Nephron (organoid): ENCODE measurements around the gene KLHDC9.
A peak's percentile ranks its signal among the peaks of the same experiment; 100 is the strongest.

ENCODE experiments used
- H3K27ac Mint-ChIP-seq, 3 experiments: 2 replicates each; pipeline ENCODE4 v1.8.0; 2020; ENCODE audit warnings: mixed read lengths in 3 of 3, mild to moderate bottlenecking in 2 of 3, moderate library complexity in 1 of 3
- H3K27me3 Mint-ChIP-seq: 2 replicates; pipeline ENCODE4 v1.8.0; 2021; ENCODE audit warnings: low read depth, mild to moderate bottlenecking, moderate library complexity, mixed read lengths
- H3K36me3 Mint-ChIP-seq: 2 replicates; pipeline ENCODE4 v1.8.0; 2020; ENCODE audit warnings: low read depth, mixed read lengths
- H3K4me1 Mint-ChIP-seq: 2 replicates; pipeline ENCODE4 v1.8.0; 2020; ENCODE audit warnings: mixed read lengths
- H3K4me3 Mint-ChIP-seq, 3 experiments: 2 replicates each; pipeline ENCODE4 v1.8.0; 2020; ENCODE audit warnings: mild to moderate bottlenecking in 3 of 3, mixed read lengths in 3 of 3, moderate library complexity in 2 of 3
- H3K9me3 Mint-ChIP-seq: 2 replicates; pipeline ENCODE4 v1.8.0; 2020; ENCODE audit warnings: mixed read lengths
- CTCF ChIP-seq, 3 experiments: fragments of 200-600 bp; sonication (generic); IDR thresholded peaks; one replicate each; pipeline ENCODE4 v1.5.0; 2021; ENCODE audit warnings: antibody characterized with exemption in 3 of 3; ENCODE audit not compliant: unreplicated experiment in 3 of 3

Gene KLHDC9

GRCh38 chr1:161128591-161129420 lies 30.6 kb downstream of the KLHDC9 start:
- Mint-ChIP-seq H3K9me3 (no peaks in the 10 kb centered on the region), H3K36me3 (peaks cover 49% of the 10 kb centered on the region), H3K27me3 (no peaks in the 10 kb centered on the region), H3K4me3 (peak overlapping the region in 1 of 3 experiments; percentile 37), H3K27ac (no peak overlapping the region), H3K4me1 (peaks cover 39% of the 10 kb centered on the region)
- no peak for TF ChIP-seq CTCF (IDR thresholded peaks at IDR 0.05; ENCODE audit: unreplicated experiment in 3 of 3)

- no peaks in the 10 kb centered on the region for H3K9me3 Mint-ChIP-seq
- TF ChIP-seq CTCF (IDR thresholded peaks at IDR 0.05; ENCODE audit: unreplicated experiment in 3 of 3): no peak
- no peak overlapping the region for H3K4me3 Mint-ChIP-seq
- peaks cover 39% of the 10 kb centered on the region for H3K36me3 Mint-ChIP-seq
- peaks cover 39% of the 10 kb centered on the region for H3K4me1 Mint-ChIP-seq
- H3K27me3 Mint-ChIP-seq: no peaks in the 10 kb centered on the region
- H3K27ac Mint-ChIP-seq: peak overlapping the region in 1 of 3 experiments; percentile 99
Observed at GRCh38 chr1:161130266-161130665, 32.1 kb downstream of the KLHDC9 start.

GRCh38 chr1:161131523-161132409 lies 33.6 kb downstream of the KLHDC9 start:
- H3K9me3 Mint-ChIP-seq: no peaks in the 10 kb centered on the region
- no peak for TF ChIP-seq CTCF (IDR thresholded peaks at IDR 0.05; ENCODE audit: unreplicated experiment in 3 of 3)

GRCh38 chr1:161132410-161133219 lies 34.5 kb downstream of the KLHDC9 start, which contains the start of gene DEDD:
DEDD (minus strand) TSS chr1:161132667; CDS start chr1:161124462, 8,205 bp downstream.
- no peaks in the 10 kb centered on the region for H3K9me3 Mint-ChIP-seq
- peaks cover 43% of the 10 kb centered on the region for H3K4me1 Mint-ChIP-seq
- no peaks in the 10 kb centered on the region for H3K27me3 Mint-ChIP-seq
- H3K27ac Mint-ChIP-seq: peak within 1 kb of the TSS in 1 of 3 experiments; percentile 99
- H3K36me3 Mint-ChIP-seq: peaks cover 18% of the 10 kb centered on the region
- TF ChIP-seq CTCF (IDR thresholded peaks at IDR 0.05; ENCODE audit: unreplicated experiment in 3 of 3): no peak
- H3K4me3 Mint-ChIP-seq: no peak within 1 kb of the TSS

More at GRCh38 chr1:161131523-161132409, 33.6 kb downstream of the KLHDC9 start:
- H3K4me3 Mint-ChIP-seq: no peak overlapping the region
- peaks cover 43% of the 10 kb centered on the region for H3K4me1 Mint-ChIP-seq
- peaks cover 27% of the 10 kb centered on the region for H3K36me3 Mint-ChIP-seq
- H3K27me3 Mint-ChIP-seq: no peaks in the 10 kb centered on the region
- H3K27ac Mint-ChIP-seq: peak overlapping the region in 1 of 3 experiments; percentile 99

- peaks cover 12% of the 10 kb centered on the region for H3K36me3 Mint-ChIP-seq
- H3K27me3 Mint-ChIP-seq: no peaks in the 10 kb centered on the region
- H3K9me3 Mint-ChIP-seq: no peaks in the 10 kb centered on the region
- no peak overlapping the region for H3K4me3 Mint-ChIP-seq
- H3K27ac Mint-ChIP-seq: no peak overlapping the region
- TF ChIP-seq CTCF (IDR thresholded peaks at IDR 0.05; ENCODE audit: unreplicated experiment in 3 of 3): no peak
- H3K4me1 Mint-ChIP-seq: peaks cover 44% of the 10 kb centered on the region
Observed at GRCh38 chr1:161133220-161133740, 35.1 kb downstream of the KLHDC9 start.
